Naive thymus-derived CD4-positive, alpha-beta T cell (primary cell): ENCODE data around the gene SOX12. TPM values are rescaled to one million over a fixed set of nuclear protein-coding genes. Genes with fewer than 3 reads are reported as not detected.
A peak's percentile ranks its signal among the peaks of the same experiment; 100 is the strongest.

Experiments used
- ATAC-seq: fragments of 150-1000 bp; cut with Tn5 transposase; 2 replicates; pipeline ENCODE4 v1.10.0; 2021; ENCODE audit warnings: mild to moderate bottlenecking, moderate library complexity
- CTCF ChIA-PET: fragments of 350-600 bp; sonication (Branson Sonifier 250); formaldehyde crosslinking; loops from one replicate; lab custom pipeline; 2021; ENCODE audit warnings: antibody characterized with exemption; lab: Charles Lee
- POLR2A ChIA-PET: fragments of 350-600 bp; sonication (Branson Sonifier 250); formaldehyde crosslinking; loops from one replicate; lab custom pipeline; 2021; ENCODE audit warnings: antibody characterized with exemption, inconsistent platforms; lab: Charles Lee
- DNase-seq, 9 donors: peaks; one replicate each; pipeline versions ENCODE4 v3.0.0 to v3.0.0-alpha.2; 2020 to 2022; ENCODE audit warnings: mixed read lengths in 1 of 9
- H3K27ac ChIP-seq: one replicate; pipeline ENCODE4 v1.7.0; 2013; ENCODE audit warnings: mild to moderate bottlenecking, low read depth, low read length, moderate library complexity
- H3K27me3 ChIP-seq, 2 donors: one replicate each; pipeline ENCODE4 v1.7.0; 2013; ENCODE audit warnings: low read length in 2 of 2, mild to moderate bottlenecking in 2 of 2, moderate library complexity in 2 of 2; ENCODE audit not compliant: control insufficient read depth in 2 of 2, insufficient read depth in 2 of 2
- H3K36me3 ChIP-seq, 3 experiments: 1 replicate in 2 of 3; 2 replicates in 1 of 3; pipeline ENCODE4 v1.7.0; 2013; ENCODE audit warnings: low read length in 3 of 3, mild to moderate bottlenecking in 3 of 3, moderate library complexity in 1 of 3; ENCODE audit not compliant: insufficient read depth in 3 of 3, control insufficient read depth in 2 of 3
- H3K4me1 ChIP-seq, 2 donors: one replicate each; pipeline ENCODE4 v1.7.0; 2013; ENCODE audit warnings: low read length in 2 of 2, mild to moderate bottlenecking in 2 of 2, moderate library complexity in 1 of 2; ENCODE audit not compliant: control insufficient read depth in 2 of 2, insufficient read depth in 2 of 2
- H3K4me3 ChIP-seq: 2 replicates; pipeline ENCODE4 v1.7.0; 2013; ENCODE audit warnings: mild to moderate bottlenecking, low read length
- H3K9me3 ChIP-seq, 3 experiments: 1 replicate in 2 of 3; 2 replicates in 1 of 3; pipeline ENCODE4 v1.7.0; 2013; ENCODE audit warnings: low read length in 3 of 3; ENCODE audit not compliant: control insufficient read depth in 2 of 3
- H3K27ac Mint-ChIP-seq, 9 donors: one replicate each; pipeline ENCODE4 v1.8.0; 2020 to 2022; ENCODE audit warnings: mixed read lengths in 9 of 9, mild to moderate bottlenecking in 8 of 9, moderate library complexity in 5 of 9, inconsistent platforms in 2 of 9
- H3K27me3 Mint-ChIP-seq, 5 donors: one replicate each; pipeline ENCODE4 v1.8.0; 2021 to 2022; ENCODE audit warnings: mixed read lengths in 5 of 5, mild to moderate bottlenecking in 1 of 5
- H3K36me3 Mint-ChIP-seq, 5 donors: one replicate each; pipeline ENCODE4 v1.8.0; 2020 to 2022; ENCODE audit warnings: mixed read lengths in 5 of 5, mild to moderate bottlenecking in 3 of 5, inconsistent platforms in 1 of 5
- H3K4me1 Mint-ChIP-seq, 7 donors: one replicate each; pipeline ENCODE4 v1.8.0; 2020 to 2022; ENCODE audit warnings: mixed read lengths in 7 of 7, mild to moderate bottlenecking in 3 of 7, inconsistent platforms in 1 of 7
- H3K4me3 Mint-ChIP-seq, 10 donors: one replicate each; pipeline ENCODE4 v1.8.0; 2020 to 2022; ENCODE audit warnings: mild to moderate bottlenecking in 10 of 10, mixed read lengths in 10 of 10, moderate library complexity in 6 of 10, inconsistent platforms in 2 of 10
- H3K9me3 Mint-ChIP-seq, 11 donors: one replicate each; pipeline ENCODE4 v1.8.0; 2020 to 2022; ENCODE audit warnings: mixed read lengths in 11 of 11, mild to moderate bottlenecking in 4 of 11, inconsistent platforms in 1 of 11, moderate library complexity in 1 of 11
- intact Hi-C, 2 donors: fragments of 100-400 bp; cut with micrococcal nuclease; formaldehyde crosslinking; loops; one replicate each; pipeline ENCODE4 v1.15.1; 2023
- polyA plus RNA-seq, 2 donors: library from polyadenylated mRNA; unstranded; fragments of 300-500 nt; fragmentation: Illumina TruSeq; gene quantifications; one replicate each; pipeline ENCODE4 v1.2.3, GENCODE V29; 2021
- total RNA-seq, 6 experiments: library from RNA in 5 of 6; stranded (reverse) in 5 of 6; gene quantifications; 1 replicate in 5 of 6; 2 replicates in 1 of 6; pipeline ENCODE4 v1.2.3 and lab custom pipeline; 2021 to 2026

Gene SOX12
- total and polyA plus RNA-seq, 7 experiments from 2014 or later, result 0.89 to 15.1 (median 9.4) TPM

- Histone ChIP-seq H3K4me3 (no peak overlapping the region), H3K4me1 (no peaks in the 10 kb centered on the region), H3K27me3 (no peaks in the 10 kb centered on the region), H3K9me3 (no peaks in the 10 kb centered on the region), H3K27ac (no peak overlapping the region), H3K36me3 (peaks cover 0 to 12% (median 5%) of the 10 kb centered on the region in 3 experiments)
- H3K9me3 Mint-ChIP-seq, result peaks cover 0 to 2% (median 0%) of the 10 kb centered on the region in 11 donors
- no peaks in the 10 kb centered on the region for H3K27me3 Mint-ChIP-seq
- peak overlapping the region in 2 of 10 donors; percentile 47 to 62 for H3K4me3 Mint-ChIP-seq
- H3K4me1 Mint-ChIP-seq, result peaks cover 0 to 5% (median 0%) of the 10 kb centered on the region in 7 donors
- ATAC-seq (no peak), DNase-seq (peak in 1 of 9 donors; percentile 28)
- peaks cover 0 to 38% (median 10%) of the 10 kb centered on the region in 5 donors for H3K36me3 Mint-ChIP-seq
- intact Hi-C loops, result no loop called here
- CTCF ChIA-PET, result interaction anchor here (0.6 to 0.9 kb wide), 2 partner anchors 10 to 12 kb away, joined by 3 to 5 read pairs; no protein-coding TSS in a partner anchor
- H3K27ac Mint-ChIP-seq, result peak overlapping the region in 1 of 9 donors; percentile 41
- POLR2A ChIA-PET, result no interaction called here
Observed at GRCh38 chr20:278607-279571, 46.5 kb upstream of the SOX12 start.

DNA sequence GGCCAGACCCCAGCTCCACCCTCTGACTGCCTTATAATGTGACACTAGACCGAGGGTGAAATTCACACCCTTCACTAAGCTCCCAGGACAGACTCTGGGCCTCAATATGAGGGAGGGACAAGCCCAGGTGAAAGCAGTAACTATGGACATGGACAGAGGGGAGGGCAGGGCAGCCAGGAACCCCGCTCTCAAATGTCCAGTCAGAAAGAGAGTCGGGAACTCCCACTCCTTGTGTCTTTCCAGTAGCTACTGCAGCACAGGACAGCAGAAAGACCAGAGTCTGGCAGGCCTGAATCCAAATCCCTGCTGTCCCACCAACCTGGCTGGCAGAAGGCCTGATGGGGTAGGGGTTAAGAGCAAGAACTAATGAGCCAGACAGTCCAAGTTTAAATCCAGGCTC lies 41.2 kb upstream of the SOX12 start:
- intact Hi-C loops, result no loop called here
- Mint-ChIP-seq H3K36me3 (peaks cover 0 to 8% (median 0%) of the 10 kb centered on the region in 5 donors), H3K27me3 (no peaks in the 10 kb centered on the region), H3K9me3 (peaks cover 0 to 1% (median 0%) of the 10 kb centered on the region in 11 donors), H3K4me3 (no peak overlapping the region), H3K4me1 (peaks cover 0 to 16% (median 0%) of the 10 kb centered on the region in 7 donors), H3K27ac (no peak overlapping the region)
- no peaks in the 10 kb centered on the region for H3K9me3 ChIP-seq
- ATAC-seq (no peak), DNase-seq (no peak)
- H3K27ac ChIP-seq, result no peak overlapping the region
- no peak overlapping the region for H3K4me3 ChIP-seq
- H3K4me1 ChIP-seq, result no peaks in the 10 kb centered on the region
- POLR2A ChIA-PET, result no interaction called here
- H3K27me3 ChIP-seq, result no peaks in the 10 kb centered on the region
- CTCF ChIA-PET, result interaction anchor here (0.6 kb wide), 1 partner anchor 188 kb away, joined by 3 read pairs; no protein-coding TSS in a partner anchor
- no peaks in the 10 kb centered on the region for H3K36me3 ChIP-seq

DNA sequence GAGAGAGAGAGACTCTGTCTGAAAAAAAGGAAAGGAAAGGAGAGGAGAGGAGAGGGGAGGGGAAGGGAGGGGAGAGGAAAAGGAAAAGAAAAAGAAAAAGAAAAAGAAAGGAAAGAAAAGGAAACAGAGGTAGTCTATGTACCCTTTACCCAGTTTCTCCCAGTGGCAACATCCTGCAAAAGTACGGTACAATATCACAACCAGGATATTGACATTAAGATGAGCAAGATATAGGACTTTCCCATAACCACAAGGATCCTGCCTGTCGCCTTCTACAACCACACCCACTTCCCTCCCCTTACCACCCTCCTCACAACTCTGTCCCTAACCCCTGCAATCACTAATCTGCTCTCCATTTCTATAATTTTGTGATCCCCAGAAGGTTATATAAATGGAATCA lies 38.8 kb upstream of the SOX12 start:
- no peak overlapping the region for H3K4me3 Mint-ChIP-seq
- POLR2A ChIA-PET, result no interaction called here
- DNase-seq (no peak), ATAC-seq (no peak)
- Histone ChIP-seq H3K9me3 (no peaks in the 10 kb centered on the region), H3K4me1 (peaks cover 9 to 12% of the 10 kb centered on the region in 2 donors), H3K27ac (no peak overlapping the region), H3K27me3 (no peaks in the 10 kb centered on the region), H3K36me3 (no peaks in the 10 kb centered on the region), H3K4me3 (no peak overlapping the region)
- CTCF ChIA-PET, result no interaction called here
- intact Hi-C loops, result no loop called here
- H3K9me3 Mint-ChIP-seq, result peaks cover 0 to 2% (median 0%) of the 10 kb centered on the region in 11 donors
- H3K4me1 Mint-ChIP-seq, result peaks cover 1 to 26% (median 6%) of the 10 kb centered on the region in 7 donors
- H3K27ac Mint-ChIP-seq, result peak overlapping the region in 1 of 9 donors; percentile 8
- H3K36me3 Mint-ChIP-seq, result peaks cover 0 to 9% (median 0%) of the 10 kb centered on the region in 5 donors
- no peaks in the 10 kb centered on the region for H3K27me3 Mint-ChIP-seq

GRCh38 chr20:288956-289692 lies 36.2 kb upstream of the SOX12 start:
- Mint-ChIP-seq H3K27ac (no peak overlapping the region), H3K36me3 (peaks cover 0 to 11% (median 0%) of the 10 kb centered on the region in 5 donors), H3K9me3 (peaks cover 0 to 2% (median 0%) of the 10 kb centered on the region in 11 donors), H3K4me3 (peak overlapping the region in 1 of 10 donors; percentile 51), H3K4me1 (peaks cover 1 to 31% (median 9%) of the 10 kb centered on the region in 7 donors), H3K27me3 (no peaks in the 10 kb centered on the region)
- ATAC-seq (no peak), DNase-seq (no peak)
- ChIA-PET CTCF (interaction anchor here (1.0 kb wide), 1 partner anchor 81 kb away, joined by 4 read pairs; no protein-coding TSS in a partner anchor), POLR2A (interaction anchor here (1.2 to 1.6 kb wide), 2 partner anchors 9 to 35 kb away, joined by 5 to 6 read pairs; no protein-coding TSS in a partner anchor)
- H3K27ac ChIP-seq, result no peak overlapping the region
- H3K4me3 ChIP-seq, result no peak overlapping the region
- no peaks in the 10 kb centered on the region for H3K27me3 ChIP-seq
- H3K9me3 ChIP-seq, result no peaks in the 10 kb centered on the region
- no peaks in the 10 kb centered on the region for H3K36me3 ChIP-seq
- peaks cover 11 to 20% of the 10 kb centered on the region in 2 donors for H3K4me1 ChIP-seq
- intact Hi-C loops, result no loop called here

DNA sequence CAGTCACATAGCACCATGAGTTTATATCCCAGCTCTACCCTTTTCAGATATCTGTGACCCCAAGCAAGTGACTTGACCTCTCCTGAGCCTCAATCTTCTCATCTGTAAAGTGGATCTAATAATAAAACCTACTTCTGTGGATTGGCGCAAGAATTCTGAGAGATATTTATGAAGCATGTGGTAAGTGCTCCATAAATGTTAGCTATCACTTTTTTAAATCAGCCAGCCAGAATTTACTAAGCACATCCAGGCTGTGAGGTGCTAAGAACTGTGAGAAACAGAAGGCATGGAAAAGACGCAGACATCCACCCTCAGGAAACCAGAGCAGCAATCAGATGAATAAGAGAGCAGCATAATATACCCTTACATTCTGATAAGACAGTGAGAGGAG lies 35.7 kb upstream of the SOX12 start:
- ChIA-PET POLR2A (interaction anchor here (1.2 to 1.6 kb wide), 2 partner anchors 9 to 35 kb away, joined by 5 to 6 read pairs; no protein-coding TSS in a partner anchor), CTCF (interaction anchor here (1.0 kb wide), 1 partner anchor 81 kb away, joined by 4 read pairs; no protein-coding TSS in a partner anchor)
- Histone ChIP-seq H3K36me3 (no peaks in the 10 kb centered on the region), H3K27ac (peak overlapping the region; percentile 62), H3K27me3 (no peaks in the 10 kb centered on the region), H3K4me3 (peak overlapping the region; percentile 52), H3K4me1 (peaks cover 11 to 20% of the 10 kb centered on the region in 2 donors), H3K9me3 (no peaks in the 10 kb centered on the region)
- H3K36me3 Mint-ChIP-seq, result peaks cover 0 to 11% (median 0%) of the 10 kb centered on the region in 5 donors
- peak; percentile 4 for ATAC-seq
- peaks cover 0 to 2% (median 0%) of the 10 kb centered on the region in 11 donors for H3K9me3 Mint-ChIP-seq
- H3K4me1 Mint-ChIP-seq, result peaks cover 1 to 32% (median 9%) of the 10 kb centered on the region in 7 donors
- no peaks in the 10 kb centered on the region for H3K27me3 Mint-ChIP-seq
- intact Hi-C loops, result loop anchor here (1.0 kb wide), 4 partner anchors 9 to 118 kb away; partner anchors contain the start of gene SOX12 (in 1 of the 2)
- H3K27ac Mint-ChIP-seq, result peak overlapping the region in 3 of 9 donors; percentile 28 to 81 (median 69)
- DNase-seq, result no peak
- H3K4me3 Mint-ChIP-seq, result no peak overlapping the region
